AG04449 (cell line): ENCODE data around the gene SLC2A9.

ENCODE experiments used
- CTCF ChIA-PET: fragments of 350-600 bp; formaldehyde crosslinking; extraction: SDS; loops from one replicate; lab custom pipeline; 2021; ENCODE audit warnings: antibody characterized with exemption; lab: Yijun Ruan, JAX
- POLR2A ChIA-PET: fragments of 400-600, 350-600 bp; formaldehyde crosslinking; extraction: SDS; loops from one replicate; lab custom pipeline; 2020; ENCODE audit warnings: antibody characterized with exemption, inconsistent platforms; lab: Yijun Ruan, JAX
- DNase-seq: peaks from one replicate; pipeline ENCODE4 v3.0.0-alpha.2; 2010; ENCODE audit warnings: low read depth, low spot score
- H3K4me3 ChIP-seq: 2 replicates; pipeline ENCODE4 v1.5.1; 2011; ENCODE audit warnings: low read depth, mild to moderate bottlenecking, control low read depth, low read length
- TF ChIP-seq, protein P1 (sequence below): IDR thresholded peaks from one replicate; pipeline ENCODE4 v1.5.1; 2011; ENCODE audit warnings: mild to moderate bottlenecking, moderate library complexity, low read length, control low read depth, inconsistent platforms; ENCODE audit not compliant: insufficient read depth; ENCODE audit errors: missing control alignments

Gene SLC2A9

DNA sequence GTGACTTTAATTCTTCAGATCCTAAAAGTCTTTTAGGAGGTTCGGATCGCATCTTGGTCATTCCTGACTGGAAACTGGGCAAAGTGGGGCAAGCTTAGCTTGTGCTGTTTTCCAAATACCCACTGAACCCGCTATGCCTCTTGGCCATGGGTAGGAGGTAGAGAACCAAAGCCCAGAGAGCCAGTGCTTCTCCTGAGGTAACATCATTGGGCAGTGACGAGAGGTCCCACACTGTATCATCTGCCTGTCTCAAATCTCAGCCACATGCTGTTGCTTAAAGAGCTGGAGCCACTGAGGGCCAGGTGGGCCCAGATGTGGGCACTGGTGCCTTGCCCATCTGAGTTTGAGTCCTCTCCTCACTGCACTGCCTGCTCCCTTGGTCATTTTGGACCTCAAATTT, 68.2 kb downstream of the SLC2A9 start:
- DNase-seq, result no peak
- no peak overlapping the region for H3K4me3 ChIP-seq
- CTCF ChIA-PET, result no interaction called here
- POLR2A ChIA-PET, result no interaction called here
- TF ChIP-seq, protein P1, sequence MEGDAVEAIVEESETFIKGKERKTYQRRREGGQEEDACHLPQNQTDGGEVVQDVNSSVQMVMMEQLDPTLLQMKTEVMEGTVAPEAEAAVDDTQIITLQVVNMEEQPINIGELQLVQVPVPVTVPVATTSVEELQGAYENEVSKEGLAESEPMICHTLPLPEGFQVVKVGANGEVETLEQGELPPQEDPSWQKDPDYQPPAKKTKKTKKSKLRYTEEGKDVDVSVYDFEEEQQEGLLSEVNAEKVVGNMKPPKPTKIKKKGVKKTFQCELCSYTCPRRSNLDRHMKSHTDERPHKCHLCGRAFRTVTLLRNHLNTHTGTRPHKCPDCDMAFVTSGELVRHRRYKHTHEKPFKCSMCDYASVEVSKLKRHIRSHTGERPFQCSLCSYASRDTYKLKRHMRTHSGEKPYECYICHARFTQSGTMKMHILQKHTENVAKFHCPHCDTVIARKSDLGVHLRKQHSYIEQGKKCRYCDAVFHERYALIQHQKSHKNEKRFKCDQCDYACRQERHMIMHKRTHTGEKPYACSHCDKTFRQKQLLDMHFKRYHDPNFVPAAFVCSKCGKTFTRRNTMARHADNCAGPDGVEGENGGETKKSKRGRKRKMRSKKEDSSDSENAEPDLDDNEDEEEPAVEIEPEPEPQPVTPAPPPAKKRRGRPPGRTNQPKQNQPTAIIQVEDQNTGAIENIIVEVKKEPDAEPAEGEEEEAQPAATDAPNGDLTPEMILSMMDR, result no peak

DNA sequence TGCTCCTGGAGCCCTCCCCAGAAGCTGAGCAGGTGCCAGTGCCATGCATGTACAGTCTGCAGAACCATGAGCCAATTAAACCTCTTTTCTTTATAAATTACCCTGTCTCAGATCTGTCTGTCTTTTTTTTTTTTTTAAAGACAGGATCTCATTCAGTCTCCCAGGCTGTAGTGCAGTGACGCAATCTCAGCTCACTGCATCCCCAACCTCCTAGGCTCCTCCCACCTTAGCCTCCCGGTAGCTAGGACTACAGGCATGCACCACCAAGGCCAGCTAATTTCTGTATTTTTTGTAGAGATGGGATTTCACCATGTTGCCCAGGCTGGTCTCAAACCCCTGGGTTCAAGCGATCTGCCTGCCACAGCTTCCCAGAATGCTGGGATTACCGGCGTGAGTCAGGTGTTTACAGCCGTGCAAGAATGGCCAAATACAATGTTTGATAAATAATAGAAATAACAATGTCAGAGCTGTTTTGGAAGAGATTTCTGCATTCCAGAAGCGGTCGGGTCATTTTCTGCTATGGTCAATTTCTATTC, 68.8 kb downstream of the SLC2A9 start:
- ChIA-PET POLR2A (no interaction called here), CTCF (no interaction called here)

DNA sequence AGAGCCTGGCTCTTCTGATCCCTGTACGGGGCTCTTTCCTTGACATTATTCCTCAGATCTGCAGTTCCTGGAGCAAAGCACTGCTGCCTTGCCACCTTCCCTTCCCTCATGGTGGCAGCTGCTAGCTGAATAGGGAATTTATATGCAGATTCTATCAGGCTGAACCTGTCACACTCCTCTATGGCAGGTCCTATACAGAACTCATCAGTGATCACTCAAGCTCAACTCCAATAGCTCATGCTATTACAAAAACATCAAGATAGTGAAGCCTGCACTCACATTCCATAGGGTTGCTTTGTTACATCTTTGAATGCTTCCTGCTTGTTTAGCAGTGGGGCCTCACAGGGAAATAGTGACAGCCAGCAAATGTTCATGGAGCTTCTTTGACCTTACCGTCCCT, 71.7 kb downstream of the SLC2A9 start:
- H3K4me3 ChIP-seq, result no peak overlapping the region
- DNase-seq, result no peak
- ChIA-PET POLR2A (no interaction called here), CTCF (no interaction called here)
- TF ChIP-seq, protein P1, result no peak

More for the DNA sequence above, 68.8 kb downstream of the SLC2A9 start:
- no peak overlapping the region for H3K4me3 ChIP-seq
- TF ChIP-seq, protein P1, result no peak
- no peak for DNase-seq

DNA sequence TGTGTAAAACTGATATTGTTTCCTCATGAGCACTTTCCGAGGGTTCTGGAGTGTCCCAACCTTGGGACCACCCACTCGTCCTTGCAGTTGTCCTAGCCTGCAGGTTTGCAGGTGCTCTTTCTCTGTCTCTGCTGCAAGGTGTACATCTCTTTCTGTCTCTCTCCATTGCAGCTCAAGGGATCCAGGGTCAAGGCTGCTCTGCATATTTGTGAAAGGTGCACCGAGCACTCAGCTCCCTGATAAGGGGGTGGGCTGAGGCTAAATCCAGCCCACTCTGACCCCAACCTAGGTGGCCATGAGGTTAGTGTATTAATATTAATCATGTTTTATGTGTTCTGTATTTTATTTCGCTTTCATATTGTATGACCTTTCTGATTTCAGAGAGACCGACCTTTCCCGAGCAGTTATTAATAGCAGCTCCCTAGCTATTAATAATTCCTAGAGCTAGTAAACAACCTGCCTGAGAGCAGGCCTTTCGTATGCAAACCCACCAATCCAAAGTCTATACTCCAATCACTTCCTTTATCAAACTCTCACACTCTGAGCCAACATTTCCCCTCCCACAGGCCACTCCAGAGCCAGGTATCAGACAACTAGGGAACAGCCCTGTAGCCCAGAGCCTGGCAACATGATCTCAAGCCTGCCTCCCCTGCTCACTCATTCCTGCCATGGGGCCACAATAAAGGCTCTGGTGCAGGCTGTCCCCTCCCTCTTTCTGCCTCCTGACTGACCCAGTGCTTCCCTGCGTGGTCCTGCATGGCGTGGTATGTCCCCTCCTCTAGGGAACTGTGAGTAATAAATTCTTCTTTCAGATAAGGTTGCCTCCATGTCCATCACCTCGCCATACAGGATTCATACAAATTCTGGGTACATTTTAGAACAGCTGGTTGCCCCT, 73.9 kb downstream of the SLC2A9 start:
- ChIA-PET POLR2A (no interaction called here), CTCF (no interaction called here)
- H3K4me3 ChIP-seq, result no peak overlapping the region
- TF ChIP-seq, protein P1, result no peak
- no peak for DNase-seq

DNA sequence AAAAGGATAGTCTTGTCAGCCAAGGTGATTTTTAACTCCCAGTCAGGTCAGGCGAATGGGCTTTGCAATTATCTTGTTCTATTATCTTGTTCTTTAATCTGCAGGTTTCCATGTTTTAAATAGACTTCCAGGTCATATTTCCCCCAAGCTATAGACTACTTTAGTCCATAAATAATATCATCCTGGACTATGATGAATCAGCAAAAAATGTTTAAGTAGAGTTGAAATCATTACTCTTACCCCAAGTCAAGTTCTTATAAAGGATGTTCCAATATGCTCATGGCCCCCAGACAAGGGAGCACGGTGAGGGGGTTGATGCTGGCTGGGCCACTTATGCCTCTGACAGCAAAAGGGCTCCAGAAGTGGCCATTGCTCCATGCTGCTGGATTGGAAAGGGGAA, 75.1 kb downstream of the SLC2A9 start:
- POLR2A ChIA-PET, result no interaction called here
- H3K4me3 ChIP-seq, result no peak overlapping the region
- DNase-seq, result no peak
- CTCF ChIA-PET, result no interaction called here
- TF ChIP-seq, protein P1, result no peak

DNA sequence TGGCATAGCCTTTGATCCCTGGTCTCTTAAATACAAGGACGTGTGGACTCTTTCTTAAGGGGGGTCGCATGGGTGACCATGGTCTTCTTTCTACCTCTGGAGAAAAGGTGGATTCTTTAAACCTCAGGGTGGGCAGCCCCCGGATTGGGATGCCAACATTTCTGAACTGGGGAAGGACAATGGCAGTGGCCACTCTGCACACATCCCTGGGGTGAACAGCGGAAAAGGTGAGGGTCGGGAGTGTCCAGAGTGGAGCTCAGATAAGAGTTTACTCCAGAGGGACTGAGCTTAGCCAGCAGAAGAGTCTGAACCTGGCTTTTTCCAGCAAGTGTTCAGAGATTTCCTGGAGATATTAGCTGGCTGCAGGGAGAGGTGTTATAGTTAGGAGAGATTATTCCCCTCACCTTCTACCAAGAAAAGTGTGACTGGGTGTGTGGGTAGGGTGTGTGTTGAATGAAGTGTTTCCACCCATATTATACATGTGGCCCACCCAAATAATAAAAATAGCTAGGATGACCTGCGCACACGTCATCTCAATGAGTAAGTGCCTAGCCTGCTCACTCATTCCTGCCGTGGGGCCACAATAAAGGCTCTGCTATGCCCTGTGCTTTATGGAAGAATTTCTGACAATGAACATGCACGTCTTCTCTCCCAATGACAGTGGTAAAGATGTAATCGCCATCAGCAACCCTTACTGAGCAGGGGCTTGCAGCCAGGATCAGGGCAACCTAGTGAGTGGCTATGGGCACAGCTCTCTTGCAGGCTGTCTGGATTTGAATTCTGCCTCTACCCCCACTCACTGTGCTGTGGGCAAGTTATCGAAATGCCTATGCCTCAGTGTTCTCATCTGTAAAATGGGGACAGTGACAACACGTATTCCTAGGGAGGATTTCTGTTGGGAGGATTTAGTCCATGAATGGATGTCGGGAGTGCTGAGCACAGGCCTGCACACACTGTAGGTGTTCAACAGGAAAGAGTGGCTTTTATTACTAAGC, 76.6 kb downstream of the SLC2A9 start:
- H3K4me3 ChIP-seq, result no peak overlapping the region
- POLR2A ChIA-PET, result no interaction called here
- TF ChIP-seq, protein P1, result no peak
- no peak for DNase-seq
- CTCF ChIA-PET, result no interaction called here
